ENCODE data around the gene CIITA. TPM values are rescaled to one million over a fixed set of nuclear protein-coding genes. Genes with fewer than 3 reads are reported as not detected.

Gene CIITA
- total and polyA plus RNA-seq, 11 donors = 1.6 to 73.9 (median 8.2) TPM

GRCh38 chr16:10889855-10890254 lies 12.9 kb downstream of the CIITA start:
- H3K27ac ChIP-seq = peak overlapping the region in 1 of 12 donors; percentile 67
- TF ChIP-seq POLR2A (IDR thresholded peaks at IDR 0.05) (no peak), CTCF (IDR thresholded peaks at IDR 0.05) (no peak)
- WGBS, 4 donors = 82 to 92% (median 84%) methylated on average over 4 of the region's 4 CpGs
- no peak for ATAC-seq
- peaks cover 0 to 51% (median 0%) of the 10 kb centered on the region in 9 donors for H3K36me3 ChIP-seq
- peaks cover 0 to 100% (median 0%) of the 10 kb centered on the region in 12 donors for H3K4me1 ChIP-seq
- no peak overlapping the region for H3K4me3 ChIP-seq
- H3K9me3 ChIP-seq = no peaks in the 10 kb centered on the region
- DNase-seq = no peak
- intact Hi-C loops (cut with DNase I) = no loop called here
- no peaks in the 10 kb centered on the region for H3K27me3 ChIP-seq

GRCh38 chr16:10892782-10893318 lies 15.8 kb downstream of the CIITA start:
- Histone ChIP-seq H3K27ac (peak overlapping the region in 1 of 12 donors; percentile 58), H3K4me3 (no peak overlapping the region), H3K4me1 (peaks cover 0 to 99% (median 0%) of the 10 kb centered on the region in 12 donors), H3K9me3 (no peaks in the 10 kb centered on the region), H3K36me3 (peaks cover 0 to 58% (median 5%) of the 10 kb centered on the region in 9 donors), H3K27me3 (no peaks in the 10 kb centered on the region)
- ATAC-seq = no peak
- WGBS, 4 donors = 76 to 83% (median 78%) methylated on average over 4 to 5 of the region's 5 CpGs
- no peak for DNase-seq
- intact Hi-C loops (cut with DNase I) = no loop called here
- TF ChIP-seq POLR2A (IDR thresholded peaks at IDR 0.05) (no peak), CTCF (IDR thresholded peaks at IDR 0.05) (no peak)

- 38 to 46% (median 41%) methylated on average over 17 of the region's 17 CpGs for whole genome bisulfite sequencing, 4 donors
- Histone ChIP-seq H3K4me1 (peaks cover 0 to 74% (median 0%) of the 10 kb centered on the region in 12 donors), H3K4me3 (no peak overlapping the region), H3K9me3 (no peaks in the 10 kb centered on the region), H3K27me3 (no peaks in the 10 kb centered on the region), H3K36me3 (peaks cover 0 to 69% (median 10%) of the 10 kb centered on the region in 9 donors), H3K27ac (peak overlapping the region in 1 of 12 donors; percentile 73)
- peak in 3 of 4 donors; percentile 47 to 71 (median 53) for ATAC-seq
- peak in 3 of 5 donors; percentile 48 to 60 (median 55) for DNase-seq
- intact Hi-C loops (cut with DNase I) = no loop called here
- TF ChIP-seq CTCF (IDR thresholded peaks at IDR 0.05) (no peak), POLR2A (IDR thresholded peaks at IDR 0.05) (no peak)
Measured at GRCh38 chr16:10895053-10895946, 18.3 kb downstream of the CIITA start.

- peaks cover 0 to 65% (median 0%) of the 10 kb centered on the region in 12 donors for H3K4me1 ChIP-seq
- ATAC-seq (no peak), DNase-seq (no peak)
- H3K27me3 ChIP-seq = no peaks in the 10 kb centered on the region
- no peaks in the 10 kb centered on the region for H3K9me3 ChIP-seq
- TF ChIP-seq CTCF (IDR thresholded peaks at IDR 0.05) = no peak
- no peak for TF ChIP-seq POLR2A (IDR thresholded peaks at IDR 0.05)
- intact Hi-C loops (cut with DNase I) = no loop called here
- no peak overlapping the region for H3K4me3 ChIP-seq
- H3K36me3 ChIP-seq = peaks cover 0 to 74% (median 10%) of the 10 kb centered on the region in 9 donors
- whole genome bisulfite sequencing, 4 donors = 65 to 73% (median 69%) methylated on average over 3 of the region's 3 CpGs
- H3K27ac ChIP-seq = peak overlapping the region in 2 of 12 donors; percentile 13 to 73
Measured at GRCh38 chr16:10896165-10896564, 19.2 kb downstream of the CIITA start.

All from heart left ventricle (tissue), 16 donors.